ENCODE results near the gene EID1. TPM values are rescaled to one million over a fixed set of nuclear protein-coding genes. Genes with fewer than 3 reads are reported as not detected.
A peak's percentile ranks its signal among the peaks of the same experiment; 100 is the strongest.
"Not testable (repeated sequence)": the region's sequence is repeated elsewhere in the genome, so short reads cannot be mapped to it uniquely, and the experiment has no call there.

The EID1 gene, protein sequence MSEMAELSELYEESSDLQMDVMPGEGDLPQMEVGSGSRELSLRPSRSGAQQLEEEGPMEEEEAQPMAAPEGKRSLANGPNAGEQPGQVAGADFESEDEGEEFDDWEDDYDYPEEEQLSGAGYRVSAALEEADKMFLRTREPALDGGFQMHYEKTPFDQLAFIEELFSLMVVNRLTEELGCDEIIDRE
- 152 TPM for polyA plus RNA-seq (2013, experiment 1 of 2)
- polyA plus RNA-seq (2013, experiment 2 of 2), result 154 TPM

DNA sequence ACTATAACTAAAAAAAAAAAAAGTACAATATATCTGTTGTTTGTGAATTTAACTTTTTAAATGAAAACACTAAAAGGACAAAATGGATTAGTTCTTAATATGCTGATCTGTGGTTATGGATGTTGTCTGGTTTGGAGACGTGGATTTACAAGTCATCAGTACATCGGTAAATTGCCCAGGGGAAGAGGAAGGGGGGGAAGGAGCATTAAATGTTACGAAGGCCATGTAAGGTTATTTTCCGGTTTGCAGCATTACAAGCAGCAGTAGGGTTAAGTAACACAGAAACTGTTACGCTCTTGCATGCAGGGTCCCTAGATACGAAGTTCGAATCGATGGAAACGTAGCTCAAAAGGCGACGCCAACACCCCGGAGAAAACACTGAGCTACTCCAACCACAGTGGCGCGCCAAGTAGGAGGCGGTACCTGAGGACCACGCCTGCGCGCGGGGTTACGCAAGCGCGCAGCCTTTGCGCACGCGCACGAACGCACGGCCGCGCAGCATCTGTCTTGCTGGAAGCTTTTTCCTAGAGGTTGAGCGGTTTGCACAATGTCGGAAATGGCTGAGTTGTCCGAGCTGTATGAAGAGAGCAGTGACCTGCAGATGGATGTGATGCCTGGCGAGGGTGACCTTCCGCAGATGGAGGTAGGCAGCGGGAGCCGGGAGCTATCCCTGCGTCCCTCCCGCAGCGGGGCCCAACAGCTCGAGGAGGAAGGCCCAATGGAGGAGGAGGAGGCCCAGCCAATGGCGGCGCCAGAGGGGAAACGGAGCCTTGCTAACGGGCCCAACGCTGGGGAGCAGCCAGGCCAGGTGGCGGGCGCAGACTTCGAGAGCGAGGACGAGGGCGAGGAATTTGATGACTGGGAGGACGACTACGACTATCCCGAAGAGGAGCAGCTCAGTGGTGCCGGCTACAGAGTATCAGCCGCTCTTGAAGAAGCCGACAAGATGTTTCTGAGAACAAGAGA, at the start of gene EID1:
TSS of gene EID1 (plus strand) at position 505 of the 966 bp plus-strand sequence. CDS start at position 548, 43 bp downstream.
- peak within 1 kb of the TSS; percentile 80 for H3K27ac ChIP-seq (ENCODE audit: low read depth, low read length)
- no peaks in the 10 kb centered on the region for H3K9me3 ChIP-seq (ENCODE audit: insufficient read depth, low read depth, low read length)
- under 1% methylated on average over 58 of the region's 58 CpGs for WGBS
- peaks cover 17% of the 10 kb centered on the region for H3K4me1 ChIP-seq (ENCODE audit: insufficient read depth, low read length)
- peak within 1 kb of the TSS; percentile 85 for H3K4me3 ChIP-seq (ENCODE audit: low read length)
- H3K27me3 ChIP-seq (ENCODE audit: insufficient read depth, low read length), result no peaks in the 10 kb centered on the region
- H3K9ac ChIP-seq (ENCODE audit: low read depth, low read length), result peak within 1 kb of the TSS; percentile 84
- H3K36me3 ChIP-seq (ENCODE audit: insufficient read depth, low read length), result peaks cover 4% of the 10 kb centered on the region; the same call in 1 of the 2 replicates

- Histone ChIP-seq H3K27ac (ENCODE audit: low read depth, low read length) (no peak overlapping the region), H3K4me1 (ENCODE audit: insufficient read depth, low read length) (peaks cover 5% of the 10 kb centered on the region), H3K4me3 (ENCODE audit: low read length) (no peak overlapping the region), H3K9ac (ENCODE audit: low read depth, low read length) (no peak overlapping the region), H3K9me3 (ENCODE audit: insufficient read depth, low read depth, low read length) (no peaks in the 10 kb centered on the region), H3K36me3 (ENCODE audit: insufficient read depth, low read length) (no peaks in the 10 kb centered on the region), H3K27me3 (ENCODE audit: insufficient read depth, low read length) (no peaks in the 10 kb centered on the region)
- 72% methylated on average over 2 of the region's 4 CpGs for WGBS
These were observed 49.5 kb upstream of the EID1 start for GRCh38 chr15:48828471-48828870.

DNA sequence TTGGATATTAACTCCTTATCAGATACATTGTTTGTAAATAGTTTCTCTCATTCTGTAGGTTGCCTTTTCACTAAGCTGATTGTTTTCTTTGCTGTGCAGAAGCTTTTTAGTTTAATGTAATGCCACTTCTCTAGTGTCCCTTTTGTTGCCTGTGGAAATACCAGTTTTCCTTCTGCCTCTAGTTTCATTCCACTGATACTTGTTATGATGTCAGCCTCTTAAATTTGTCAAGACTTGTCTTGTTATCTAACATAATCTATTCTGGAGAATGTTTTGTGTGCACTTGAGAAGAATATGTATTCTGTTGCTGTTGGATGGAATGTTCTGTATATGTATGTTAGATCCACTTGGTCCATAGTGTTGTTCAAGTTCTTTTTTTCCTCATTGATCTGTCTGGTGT, 49.0 kb upstream of the EID1 start:
- peaks cover 1% of the 10 kb centered on the region for H3K4me1 ChIP-seq (ENCODE audit: insufficient read depth, low read length)
- H3K36me3 ChIP-seq (ENCODE audit: insufficient read depth, low read length), result no peaks in the 10 kb centered on the region
- H3K9ac ChIP-seq (ENCODE audit: low read depth, low read length), result no peak overlapping the region
- no peak overlapping the region for H3K4me3 ChIP-seq (ENCODE audit: low read length)
- no peak overlapping the region for H3K27ac ChIP-seq (ENCODE audit: low read depth, low read length)
- no peaks in the 10 kb centered on the region for H3K9me3 ChIP-seq (ENCODE audit: insufficient read depth, low read depth, low read length)
- no peaks in the 10 kb centered on the region for H3K27me3 ChIP-seq (ENCODE audit: insufficient read depth, low read length)

- Histone ChIP-seq H3K27ac (ENCODE audit: low read depth, low read length) (no peak overlapping the region), H3K36me3 (ENCODE audit: insufficient read depth, low read length) (no peaks in the 10 kb centered on the region), H3K4me1 (ENCODE audit: insufficient read depth, low read length) (no peaks in the 10 kb centered on the region), H3K27me3 (ENCODE audit: insufficient read depth, low read length) (no peaks in the 10 kb centered on the region), H3K9me3 (ENCODE audit: insufficient read depth, low read depth, low read length) (no peaks in the 10 kb centered on the region), H3K9ac (ENCODE audit: low read depth, low read length) (no peak overlapping the region), H3K4me3 (ENCODE audit: low read length) (no peak overlapping the region)
These were observed 45.3 kb upstream of the EID1 start for GRCh38 chr15:48832648-48833047.

DNA sequence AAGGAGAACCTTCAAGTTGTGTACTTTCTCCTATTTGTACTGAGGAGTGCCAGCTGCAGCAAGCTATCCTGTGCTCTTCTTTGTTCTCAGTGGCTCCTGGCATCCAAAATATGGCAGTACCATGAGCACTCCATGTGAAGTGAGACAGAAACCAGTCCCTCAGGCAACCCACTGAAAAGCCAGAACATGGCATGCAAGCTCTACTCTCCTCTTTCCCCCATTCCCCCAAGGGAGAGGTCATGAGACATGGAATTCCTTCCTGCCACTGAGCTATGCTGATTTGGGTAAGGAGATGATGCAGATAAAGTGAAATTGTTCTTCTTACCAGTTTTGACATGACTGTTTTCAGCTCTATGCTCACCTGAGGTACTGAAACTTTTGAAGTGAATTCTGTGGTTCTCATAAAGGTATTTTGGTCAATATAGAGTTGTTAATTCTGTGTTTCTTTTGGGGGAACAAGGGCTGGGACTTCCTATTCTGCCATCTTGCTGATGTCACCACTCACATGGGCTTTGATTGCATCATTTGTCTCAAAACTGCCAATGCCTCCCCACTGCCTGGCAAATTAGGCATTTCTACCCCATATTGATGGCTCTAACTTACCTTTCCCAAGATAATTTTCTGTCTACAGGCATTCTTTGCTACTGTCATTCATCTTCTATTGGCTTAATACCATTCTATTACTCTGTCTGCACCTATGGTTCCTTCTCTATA, 44.3 kb upstream of the EID1 start:
- no peak overlapping the region for H3K4me3 ChIP-seq (ENCODE audit: low read length)
- H3K27me3 ChIP-seq (ENCODE audit: insufficient read depth, low read length), result no peaks in the 10 kb centered on the region
- no peaks in the 10 kb centered on the region for H3K4me1 ChIP-seq (ENCODE audit: insufficient read depth, low read length)
- H3K9me3 ChIP-seq (ENCODE audit: insufficient read depth, low read depth, low read length), result no peaks in the 10 kb centered on the region
- H3K9ac ChIP-seq (ENCODE audit: low read depth, low read length), result no peak overlapping the region
- no peak overlapping the region for H3K27ac ChIP-seq (ENCODE audit: low read depth, low read length)
- no peaks in the 10 kb centered on the region for H3K36me3 ChIP-seq (ENCODE audit: insufficient read depth, low read length)

GRCh38 chr15:48834756-48835155, 43.2 kb upstream of the EID1 start:
- Histone ChIP-seq H3K4me1 (ENCODE audit: insufficient read depth, low read length) (no peaks in the 10 kb centered on the region), H3K27ac (ENCODE audit: low read depth, low read length) (no peak overlapping the region), H3K27me3 (ENCODE audit: insufficient read depth, low read length) (no peaks in the 10 kb centered on the region), H3K36me3 (ENCODE audit: insufficient read depth, low read length) (no peaks in the 10 kb centered on the region), H3K4me3 (ENCODE audit: low read length) (no peak overlapping the region), H3K9me3 (ENCODE audit: insufficient read depth, low read depth, low read length) (no peaks in the 10 kb centered on the region), H3K9ac (ENCODE audit: low read depth, low read length) (no peak overlapping the region)
- WGBS, result 90% methylated on average over 5 of the region's 5 CpGs

- no peak overlapping the region for H3K9ac ChIP-seq (ENCODE audit: low read depth, low read length)
- WGBS, result 94% methylated on average over 5 of the region's 6 CpGs
- H3K27me3 ChIP-seq (ENCODE audit: insufficient read depth, low read length), result no peaks in the 10 kb centered on the region
- no peak overlapping the region for H3K4me3 ChIP-seq (ENCODE audit: low read length)
- H3K27ac ChIP-seq (ENCODE audit: low read depth, low read length), result no peak overlapping the region
- H3K9me3 ChIP-seq (ENCODE audit: insufficient read depth, low read depth, low read length), result no peaks in the 10 kb centered on the region
- no peaks in the 10 kb centered on the region for H3K36me3 ChIP-seq (ENCODE audit: insufficient read depth, low read length)
- H3K4me1 ChIP-seq (ENCODE audit: insufficient read depth, low read length), result no peaks in the 10 kb centered on the region
These were observed 35.4 kb upstream of the EID1 start for GRCh38 chr15:48842501-48842900.

- no CpG with 5 or more reads among the region's 1 CpG for WGBS
- Histone ChIP-seq H3K9me3 (ENCODE audit: insufficient read depth, low read depth, low read length) (no peaks in the 10 kb centered on the region), H3K4me1 (ENCODE audit: insufficient read depth, low read length) (no peaks in the 10 kb centered on the region), H3K36me3 (ENCODE audit: insufficient read depth, low read length) (no peaks in the 10 kb centered on the region), H3K4me3 (ENCODE audit: low read length) (no peak overlapping the region), H3K9ac (ENCODE audit: low read depth, low read length) (no peak overlapping the region), H3K27me3 (ENCODE audit: insufficient read depth, low read length) (no peaks in the 10 kb centered on the region), H3K27ac (ENCODE audit: low read depth, low read length) (no peak overlapping the region)
These were observed 32.8 kb upstream of the EID1 start for GRCh38 chr15:48845123-48845522.

GRCh38 chr15:48850648-48851047, 27.3 kb upstream of the EID1 start:
- Histone ChIP-seq H3K9me3 (ENCODE audit: insufficient read depth, low read depth, low read length) (no peaks in the 10 kb centered on the region), H3K9ac (ENCODE audit: low read depth, low read length) (no peak overlapping the region), H3K36me3 (ENCODE audit: insufficient read depth, low read length) (no peaks in the 10 kb centered on the region), H3K27me3 (ENCODE audit: insufficient read depth, low read length) (no peaks in the 10 kb centered on the region), H3K27ac (ENCODE audit: low read depth, low read length) (no peak overlapping the region), H3K4me1 (ENCODE audit: insufficient read depth, low read length) (peaks cover 2% of the 10 kb centered on the region; the same call in 1 of the 2 replicates), H3K4me3 (ENCODE audit: low read length) (no peak overlapping the region)
- WGBS, result 85% methylated on average over 2 of the region's 2 CpGs

GRCh38 chr15:48851956-48852355, 26.0 kb upstream of the EID1 start:
- Histone ChIP-seq H3K27me3 (ENCODE audit: insufficient read depth, low read length) (no peaks in the 10 kb centered on the region), H3K4me3 (ENCODE audit: low read length) (no peak overlapping the region)

DNA sequence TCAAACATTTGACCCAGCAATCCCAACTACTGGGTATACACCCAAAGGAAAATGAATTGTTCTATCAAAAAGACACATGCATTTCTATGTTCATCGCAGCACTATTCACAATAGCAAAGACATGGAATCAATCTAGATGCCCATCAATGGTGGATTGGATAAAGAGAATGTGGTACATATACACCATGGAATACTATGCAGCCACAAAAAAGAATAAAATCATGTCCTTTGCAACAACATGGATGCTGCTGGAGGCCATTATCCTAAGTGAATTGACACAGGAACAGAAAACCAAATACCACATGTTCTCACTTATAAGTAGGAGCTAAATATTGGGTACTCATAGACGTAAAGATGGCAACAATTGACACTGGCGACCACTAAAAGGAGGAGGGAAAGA, 23.5 kb upstream of the EID1 start:
- H3K27me3 ChIP-seq (ENCODE audit: insufficient read depth, low read length); H3K27ac ChIP-seq (ENCODE audit: low read depth, low read length); H3K9me3 ChIP-seq (ENCODE audit: insufficient read depth, low read depth, low read length); H3K4me3 ChIP-seq (ENCODE audit: low read length); H3K36me3 ChIP-seq (ENCODE audit: insufficient read depth, low read length); H3K9ac ChIP-seq (ENCODE audit: low read depth, low read length): not testable (repeated sequence)
- 97% methylated on average over 3 of the region's 3 CpGs for WGBS
- peaks cover 22% of the 10 kb centered on the region for H3K4me1 ChIP-seq (ENCODE audit: insufficient read depth, low read length)

More at GRCh38 chr15:48851956-48852355, 26.0 kb upstream of the EID1 start:
- Histone ChIP-seq H3K27ac (ENCODE audit: low read depth, low read length) (no peak overlapping the region), H3K36me3 (ENCODE audit: insufficient read depth, low read length) (no peaks in the 10 kb centered on the region), H3K4me1 (ENCODE audit: insufficient read depth, low read length) (peaks cover 15% of the 10 kb centered on the region), H3K9ac (ENCODE audit: low read depth, low read length) (no peak overlapping the region), H3K9me3 (ENCODE audit: insufficient read depth, low read depth, low read length) (no peaks in the 10 kb centered on the region)
